WI38 (cell line): Measurements from ENCODE around the gene ANKS1B.

Experiments
- H3K4me3 ChIP-seq: 2 replicates; pipeline ENCODE4 v1.5.1; 2011; ENCODE audit warnings: low read depth, mild to moderate bottlenecking, control low read depth, low read length
- CTCF ChIP-seq: IDR thresholded peaks from 2 replicates; pipeline ENCODE4 v1.5.1; 2012; ENCODE audit warnings: low read depth, mild to moderate bottlenecking, control low read depth, low read length

The ANKS1B gene

GRCh38 chr12:98830657-98831056 lies 1154.1 kb downstream of the ANKS1B start:
- TF ChIP-seq CTCF, result no peak
- H3K4me3 ChIP-seq, result no peak overlapping the region

DNA sequence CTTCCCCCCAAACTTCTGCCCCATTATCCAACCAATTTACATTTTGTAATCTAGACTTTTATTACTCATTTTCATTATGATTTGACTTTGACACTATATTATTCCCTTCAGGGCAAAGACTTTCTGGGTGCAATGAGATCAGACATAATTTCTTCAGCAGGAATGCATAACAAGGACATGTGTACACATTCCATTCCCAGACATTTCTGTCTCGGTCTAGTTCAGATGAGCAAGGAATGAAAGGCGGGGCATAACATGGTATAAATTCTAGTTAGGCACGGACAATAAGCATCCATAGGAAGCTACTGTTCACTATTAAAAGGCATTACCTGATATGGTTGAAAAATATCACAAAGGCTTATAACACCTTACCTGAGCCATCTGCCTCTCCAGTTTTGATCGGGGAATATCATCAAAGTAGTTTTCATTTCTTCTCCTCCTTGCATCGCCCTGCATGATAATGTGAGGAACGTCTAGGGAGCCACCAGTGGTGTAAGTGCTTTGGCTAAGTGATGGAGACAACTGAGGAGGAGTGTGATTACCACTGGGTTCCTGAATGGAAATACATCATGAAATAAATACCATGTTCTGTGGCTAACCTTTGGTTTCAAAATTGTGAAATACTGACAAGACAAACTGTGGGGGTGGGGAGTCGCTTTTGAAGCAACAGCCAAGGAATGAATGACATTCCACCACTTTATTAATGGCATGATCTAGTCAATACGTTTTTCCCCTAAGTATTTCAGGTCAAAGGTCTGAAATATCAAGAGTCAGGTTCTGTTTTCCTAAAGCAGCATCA lies 1155.7 kb downstream of the ANKS1B start:
- no peak for TF ChIP-seq CTCF
- no peak overlapping the region for H3K4me3 ChIP-seq

DNA sequence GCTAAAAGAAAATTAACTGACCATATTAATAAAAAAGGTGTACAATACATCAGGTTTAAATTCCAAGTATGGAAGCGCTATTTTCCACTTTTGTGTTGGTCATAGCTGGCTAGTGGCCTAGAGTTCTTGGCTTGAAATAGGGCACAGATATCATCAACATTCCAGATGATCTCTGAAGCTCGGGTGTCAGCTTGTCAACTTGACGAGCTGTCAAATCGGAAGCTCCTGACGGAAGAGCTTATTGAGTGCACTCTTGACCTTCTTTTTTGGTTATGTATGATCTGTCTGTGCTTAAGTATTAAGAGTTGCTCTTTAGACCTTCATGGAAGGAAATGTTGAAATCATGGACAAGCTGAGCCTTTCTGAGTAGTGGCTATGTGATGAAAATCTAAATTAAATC lies 1161.7 kb downstream of the ANKS1B start:
- no peak overlapping the region for H3K4me3 ChIP-seq
- TF ChIP-seq CTCF, result no peak

GRCh38 chr12:98821866-98822265 lies 1162.9 kb downstream of the ANKS1B start:
- TF ChIP-seq CTCF, result no peak

DNA sequence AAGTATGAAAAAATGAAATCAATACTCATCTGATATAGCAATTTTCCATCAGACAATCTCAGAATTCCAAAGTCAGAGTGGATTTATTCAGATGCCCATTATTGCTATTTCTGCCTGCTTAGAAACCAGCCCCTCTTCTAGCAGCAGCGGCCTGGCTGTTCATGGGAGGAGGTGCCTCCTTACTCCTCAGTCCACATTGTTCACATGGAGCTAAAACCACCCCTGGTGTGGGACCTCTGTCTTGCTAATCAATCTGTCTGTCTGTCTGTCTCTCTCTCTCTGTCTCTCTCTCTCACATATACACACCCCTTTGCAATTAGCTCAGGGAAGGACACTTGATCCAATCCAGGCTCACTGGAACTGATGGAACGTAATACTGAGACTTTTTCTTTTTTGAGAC lies 1163.5 kb downstream of the ANKS1B start:
- no peak for TF ChIP-seq CTCF
- H3K4me3 ChIP-seq, result no peak overlapping the region

More at GRCh38 chr12:98821866-98822265, 1162.9 kb downstream of the ANKS1B start:
- no peak overlapping the region for H3K4me3 ChIP-seq

DNA sequence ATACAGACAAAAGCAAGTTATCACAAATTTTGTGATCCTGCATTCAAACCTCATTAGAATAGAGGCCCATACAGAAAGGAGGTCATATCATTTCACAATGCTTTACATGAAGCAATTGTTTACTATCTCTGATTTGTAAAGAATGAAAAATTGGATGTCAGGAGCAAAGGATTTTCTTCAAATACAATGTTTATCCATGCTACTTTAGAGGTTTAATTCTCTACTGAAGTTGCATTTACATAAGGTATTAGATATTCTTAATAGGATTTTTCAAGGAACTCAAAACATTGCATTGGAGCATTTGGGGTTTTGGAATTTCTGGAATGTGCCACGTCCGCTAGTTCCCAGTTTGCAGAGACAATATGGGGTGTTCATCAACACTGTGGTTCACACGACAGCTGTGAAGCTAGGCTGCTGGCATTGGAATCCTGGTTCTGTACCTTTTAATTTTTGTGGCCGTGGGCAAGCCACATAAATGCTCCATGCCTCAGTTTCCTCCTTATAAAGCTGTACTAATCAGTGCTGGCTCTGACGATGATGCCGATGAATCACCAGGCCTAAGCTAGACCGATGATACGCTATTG lies 1164.8 kb downstream of the ANKS1B start:
- no peak for TF ChIP-seq CTCF
- no peak overlapping the region for H3K4me3 ChIP-seq

DNA sequence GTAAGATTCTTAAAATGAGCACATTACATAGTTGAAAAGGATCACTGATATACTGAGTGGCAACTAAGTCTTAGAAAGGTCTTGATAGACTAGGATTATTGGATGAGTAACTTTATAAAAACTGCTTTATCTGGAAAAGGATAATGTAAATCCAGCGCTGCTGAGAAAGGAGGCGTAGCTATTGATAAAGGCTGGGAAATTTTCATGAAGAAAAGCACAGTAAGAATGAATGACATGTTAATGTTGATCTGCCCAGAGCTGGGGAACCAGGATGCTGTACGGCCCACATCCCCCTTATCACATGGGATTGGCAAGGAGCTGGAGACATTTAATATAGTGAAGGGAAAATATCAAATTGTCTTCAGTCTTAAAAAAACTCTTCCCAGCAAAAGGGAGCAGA lies 1165.7 kb downstream of the ANKS1B start:
- no peak overlapping the region for H3K4me3 ChIP-seq
- TF ChIP-seq CTCF, result no peak
